Cortex of kidney (tissue), 1 donor: ENCODE measurements around the gene PPHLN1.

Source experiments
- DNase-seq: peaks from one replicate; lab custom pipeline; 2025; lab: John Stamatoyannopoulos, UW

The PPHLN1 gene, protein sequence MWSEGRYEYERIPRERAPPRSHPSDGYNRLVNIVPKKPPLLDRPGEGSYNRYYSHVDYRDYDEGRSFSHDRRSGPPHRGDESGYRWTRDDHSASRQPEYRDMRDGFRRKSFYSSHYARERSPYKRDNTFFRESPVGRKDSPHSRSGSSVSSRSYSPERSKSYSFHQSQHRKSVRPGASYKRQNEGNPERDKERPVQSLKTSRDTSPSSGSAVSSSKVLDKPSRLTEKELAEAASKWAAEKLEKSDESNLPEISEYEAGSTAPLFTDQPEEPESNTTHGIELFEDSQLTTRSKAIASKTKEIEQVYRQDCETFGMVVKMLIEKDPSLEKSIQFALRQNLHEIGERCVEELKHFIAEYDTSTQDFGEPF

DNA sequence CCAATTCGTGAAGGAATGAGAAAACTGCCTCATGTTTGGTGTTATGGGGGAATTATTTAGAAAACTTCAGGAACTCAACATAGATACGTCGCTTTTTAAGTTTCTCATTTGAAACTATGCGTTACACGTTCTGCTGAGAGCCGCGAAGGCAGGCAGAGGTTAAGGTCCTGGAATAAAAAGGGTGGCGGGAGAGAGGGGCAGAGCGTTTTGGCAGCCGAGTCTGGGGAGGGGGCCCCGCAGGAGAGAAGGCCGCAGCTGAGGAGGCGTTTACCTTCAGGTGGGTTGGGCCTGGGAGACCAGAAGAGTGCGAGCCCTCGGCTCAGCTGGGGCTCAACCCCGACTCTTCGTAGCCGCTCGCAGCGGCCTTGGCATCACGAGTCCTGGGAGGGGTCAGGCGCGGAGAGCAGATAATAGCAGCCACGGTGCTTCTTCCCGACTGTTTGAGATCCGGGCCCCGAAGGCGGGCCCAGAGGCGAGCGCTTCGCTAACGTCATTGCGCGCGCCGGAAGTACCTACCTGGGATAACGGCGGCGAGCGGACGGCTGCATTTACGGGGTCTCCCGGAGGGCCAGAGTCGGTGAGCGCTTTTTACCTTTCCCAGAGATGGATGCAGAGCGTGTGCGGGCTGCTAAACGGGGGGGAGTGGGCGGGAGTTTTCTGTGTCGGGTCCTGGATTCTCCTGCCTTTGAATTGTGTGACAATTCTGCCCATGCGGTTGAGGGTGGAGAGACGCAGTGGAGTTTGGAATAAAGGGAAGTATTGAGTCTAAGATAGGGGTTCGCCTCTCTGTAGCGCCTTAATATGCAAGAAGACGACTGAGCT lies at the start of gene PPHLN1, which contains the start of gene ZCRB1:
PPHLN1 (plus strand) TSS at position 515 of the 822 bp plus-strand sequence. CDS start 9,736 bp downstream, outside the sequence.
ZCRB1 (minus strand) TSS at position 442 of the 822 bp plus-strand sequence. CDS start 1,992 bp downstream, outside the sequence.
- DNase-seq: no peak

DNA sequence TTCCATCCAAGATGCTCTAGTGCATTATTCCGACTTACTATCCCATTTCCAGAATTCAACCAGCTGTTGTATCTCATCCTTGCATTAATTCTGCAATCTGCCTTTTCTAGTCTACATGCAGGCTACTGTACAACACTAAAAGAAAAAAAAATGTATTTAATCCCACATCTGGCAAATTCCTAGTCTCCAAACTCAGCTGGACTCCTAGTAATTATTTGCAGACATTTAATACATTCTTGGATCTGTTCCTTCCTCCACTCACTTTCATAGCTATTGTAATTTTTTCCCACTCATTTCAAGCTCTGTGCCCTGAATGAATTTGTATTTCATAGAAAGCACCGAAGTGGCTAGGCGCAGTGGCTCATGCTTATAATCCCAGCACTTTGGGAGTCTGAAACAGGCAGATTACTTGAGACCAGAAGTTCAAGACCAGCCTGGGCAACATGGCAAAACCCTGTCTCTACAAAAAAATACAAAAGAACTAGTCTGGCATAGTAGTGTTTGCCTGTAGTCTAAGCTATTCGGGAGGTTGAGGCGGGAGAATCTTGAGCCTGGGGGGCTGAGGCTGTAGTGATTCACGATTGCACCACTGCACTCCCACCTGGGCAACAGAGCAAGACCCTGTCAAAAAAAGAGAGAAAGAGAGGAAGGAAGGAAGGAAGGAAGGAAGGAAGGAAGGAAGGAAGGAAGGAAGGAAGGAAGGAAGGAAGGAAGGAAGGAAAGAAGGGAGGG lies 48.4 kb upstream of the PPHLN1 start:
- no peak for DNase-seq

DNA sequence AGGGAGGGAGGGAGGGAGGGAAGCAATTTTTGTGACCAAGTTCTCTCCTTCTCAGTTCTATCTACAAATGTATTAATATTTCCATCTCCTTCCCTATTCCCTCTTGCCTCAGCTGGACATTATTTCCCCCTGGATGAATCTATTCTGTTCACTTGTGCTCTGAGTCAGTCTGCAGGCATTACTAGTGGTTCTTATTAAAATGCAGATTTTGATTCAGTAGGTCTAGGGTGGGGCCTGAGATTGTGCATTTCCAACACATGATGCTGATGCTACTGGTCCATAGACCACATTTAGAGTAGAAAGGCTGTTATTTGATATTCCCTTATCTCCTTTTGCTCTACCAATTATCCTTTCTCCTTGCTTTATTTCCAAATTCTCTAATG lies 47.8 kb upstream of the PPHLN1 start:
- no peak for DNase-seq

DNA sequence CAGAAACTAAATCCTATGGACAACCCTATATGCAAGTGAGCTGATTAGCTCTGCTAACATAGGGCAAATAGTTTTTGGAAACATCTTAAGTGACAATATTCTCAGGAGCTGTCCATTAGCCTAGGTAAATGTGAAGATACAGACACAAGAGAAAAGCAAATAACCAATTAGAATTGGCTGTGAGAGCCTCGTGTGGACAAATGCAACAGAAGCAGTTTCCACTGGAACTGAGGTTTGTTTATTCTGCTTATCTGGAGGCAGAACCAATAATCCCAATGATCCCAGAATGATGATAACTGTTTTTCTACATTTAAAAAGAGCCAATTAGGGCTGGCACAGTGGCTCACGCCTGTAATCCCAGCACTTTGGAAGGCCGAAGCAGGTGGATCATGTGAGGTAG lies 44.7 kb upstream of the PPHLN1 start:
- DNase-seq: no peak

DNA sequence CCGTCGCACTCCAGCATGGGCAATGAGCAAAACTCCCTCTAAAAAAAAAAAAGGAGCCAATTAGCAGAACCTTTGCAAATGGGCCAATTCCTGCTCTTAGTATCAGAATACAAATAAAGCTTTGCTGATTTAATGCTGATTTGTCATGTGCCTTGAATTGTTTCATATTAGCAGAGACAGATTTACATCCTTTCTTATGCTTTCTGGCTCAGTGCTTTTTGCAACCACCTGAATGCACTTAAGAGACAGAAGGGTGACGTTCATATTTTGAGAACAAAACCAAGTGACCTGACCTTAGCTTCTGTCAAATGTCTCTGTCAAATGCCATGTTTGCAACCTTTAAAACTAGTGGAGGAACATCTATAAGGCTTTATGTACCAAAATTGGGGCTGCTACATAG lies 44.1 kb upstream of the PPHLN1 start:
- DNase-seq: no peak

DNA sequence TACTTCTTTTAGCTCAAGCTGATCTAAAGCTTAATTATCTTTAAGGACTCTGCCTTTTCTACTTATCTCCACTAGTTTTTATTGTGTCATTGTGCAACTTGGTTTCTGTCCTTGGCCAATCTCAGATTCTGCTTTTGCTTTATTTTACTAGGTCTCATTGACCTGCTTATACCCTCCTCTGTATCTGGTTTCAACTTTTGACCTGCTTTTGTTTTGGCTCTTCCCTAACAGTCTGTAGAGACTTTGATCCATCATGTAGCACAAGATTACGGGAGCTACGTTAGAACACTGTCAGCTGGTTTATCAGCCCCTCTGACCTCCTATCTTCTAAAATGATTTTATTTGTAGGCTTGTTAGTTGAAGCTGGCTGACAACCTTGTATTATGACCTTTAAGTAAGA lies 43.7 kb upstream of the PPHLN1 start:
- no peak for DNase-seq

DNA sequence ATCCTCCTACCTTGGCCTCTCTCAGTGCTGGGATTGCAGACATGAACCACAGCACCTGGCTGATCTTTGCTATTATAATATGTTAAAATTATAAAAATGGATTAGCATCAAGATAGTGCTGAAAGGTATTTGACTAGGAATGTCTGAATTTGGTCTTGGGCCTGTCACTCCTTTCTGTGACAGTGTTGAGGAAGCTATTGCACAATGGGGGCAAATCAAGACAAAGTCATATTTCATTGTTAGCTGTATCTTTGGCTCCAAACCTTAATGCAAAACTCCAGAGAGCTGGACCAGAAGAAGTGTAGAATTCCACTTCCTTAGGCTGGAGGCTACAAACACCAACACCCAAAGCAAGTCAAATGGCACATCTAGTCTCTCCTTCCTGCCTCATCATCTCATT lies 42.2 kb upstream of the PPHLN1 start:
- DNase-seq: no peak

DNA sequence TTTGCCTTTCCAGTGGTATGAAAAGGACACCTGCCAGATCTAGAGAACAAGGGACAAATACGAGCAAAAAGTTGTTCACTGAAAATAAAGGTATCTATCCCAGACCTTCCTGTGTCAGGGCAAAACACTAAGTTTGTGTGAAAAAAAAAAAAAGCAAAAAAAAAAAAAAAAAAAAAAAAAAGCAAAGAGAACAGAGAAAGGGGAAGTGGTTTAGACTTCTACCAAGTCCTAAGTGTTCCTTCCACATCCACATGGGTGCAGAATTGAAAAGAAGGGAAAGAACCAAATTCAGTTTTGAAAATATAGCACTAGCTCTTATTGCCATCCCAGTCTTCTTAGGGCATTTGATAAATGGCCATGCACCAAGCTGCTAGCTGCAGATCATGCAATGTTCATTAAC lies 41.8 kb upstream of the PPHLN1 start:
- no peak for DNase-seq

DNA sequence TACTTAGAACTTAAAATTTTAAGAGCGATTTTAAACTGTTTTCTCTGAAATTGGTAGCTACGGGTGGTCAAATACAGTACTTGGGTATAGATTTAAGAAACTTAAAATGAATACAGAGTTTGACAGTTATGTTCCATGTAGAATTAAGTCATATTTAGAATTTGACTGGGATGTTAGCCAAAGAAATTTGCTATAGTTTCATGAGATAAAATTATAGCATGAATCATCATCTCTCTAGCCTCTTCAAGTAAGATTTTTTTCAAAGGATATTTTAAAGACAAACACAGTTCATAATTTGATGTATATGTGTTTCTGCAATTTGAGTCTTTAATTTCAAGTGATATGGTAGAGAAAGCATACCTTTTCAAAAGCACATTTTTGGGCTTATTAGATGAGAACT lies 41.1 kb upstream of the PPHLN1 start:
- no peak for DNase-seq

DNA sequence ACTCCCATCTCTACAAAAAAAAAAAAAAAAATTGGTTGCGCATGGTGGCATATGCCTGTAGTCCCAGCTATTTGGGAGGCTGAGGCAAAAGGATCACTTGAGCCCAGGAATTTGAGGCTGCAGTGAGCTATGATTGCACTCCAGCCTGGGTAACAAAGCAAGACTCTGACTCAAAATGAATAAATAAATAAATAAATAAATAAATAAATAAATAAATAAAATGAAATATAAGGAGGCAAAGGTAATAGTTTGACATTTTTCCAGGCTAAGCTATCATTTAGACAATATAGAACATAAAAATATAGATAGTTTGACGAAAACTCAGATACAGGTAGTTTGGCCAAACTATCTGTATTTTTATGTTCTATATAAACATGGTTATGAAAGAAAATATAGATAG lies 40.5 kb upstream of the PPHLN1 start:
- no peak for DNase-seq

DNA sequence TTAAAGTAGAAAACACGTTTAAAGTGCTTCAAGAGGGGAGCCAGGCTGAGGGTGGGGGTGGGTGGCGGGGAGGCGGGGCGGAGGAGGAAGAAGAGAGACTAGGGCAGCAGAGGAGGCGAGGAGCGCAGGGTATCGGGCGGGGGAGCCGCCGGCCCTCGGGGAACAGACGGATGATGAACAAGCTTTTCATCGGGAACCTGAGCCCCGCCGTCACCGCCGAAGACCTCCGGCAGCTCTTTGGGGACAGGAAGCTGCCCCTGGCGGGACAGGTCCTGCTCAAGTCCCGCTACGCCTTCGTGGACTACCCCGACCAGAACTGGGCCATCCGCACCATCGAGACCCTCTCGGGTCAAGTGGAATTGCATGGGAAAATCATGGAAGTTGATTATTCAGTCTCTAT lies 39.2 kb upstream of the PPHLN1 start:
- DNase-seq: no peak

DNA sequence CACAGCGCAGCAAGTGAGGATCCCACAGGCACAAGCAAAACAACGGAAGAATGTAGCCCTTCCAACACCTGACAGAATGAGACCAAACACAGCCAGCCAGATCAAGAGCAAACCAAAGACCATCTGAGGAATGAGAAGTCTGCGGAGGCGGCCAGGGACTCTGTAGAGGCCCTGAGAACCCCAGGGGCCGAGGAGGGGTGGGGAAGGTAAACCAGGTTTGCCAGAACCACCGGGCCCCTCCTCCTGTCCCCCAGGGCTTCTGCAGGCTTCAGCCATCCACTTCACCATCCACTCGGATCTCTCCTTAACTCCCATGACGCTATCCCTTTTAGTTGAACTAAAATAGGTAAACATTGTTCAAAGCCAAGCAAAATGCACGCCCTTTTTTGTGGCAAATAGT lies 37.4 kb upstream of the PPHLN1 start:
- DNase-seq: no peak

DNA sequence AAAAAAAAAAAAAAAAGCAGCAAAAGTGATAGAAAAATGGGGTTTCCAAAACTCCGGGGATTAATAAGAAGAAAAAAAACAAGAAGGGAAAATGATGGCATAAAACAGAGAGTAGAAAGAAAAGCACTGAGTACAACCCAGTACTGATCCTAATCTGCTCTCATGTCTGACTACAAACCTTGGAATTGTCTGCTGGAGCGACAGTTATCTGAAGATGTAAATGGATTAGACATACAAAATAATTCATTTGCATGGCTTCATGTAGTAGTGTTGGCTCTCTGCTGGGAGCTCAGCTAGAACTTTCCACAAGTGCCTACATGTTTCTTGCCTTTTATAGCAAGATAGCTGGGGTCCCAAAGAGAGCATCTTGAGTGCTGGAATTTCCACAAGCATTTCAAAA lies 34.3 kb upstream of the PPHLN1 start:
- DNase-seq: no peak

DNA sequence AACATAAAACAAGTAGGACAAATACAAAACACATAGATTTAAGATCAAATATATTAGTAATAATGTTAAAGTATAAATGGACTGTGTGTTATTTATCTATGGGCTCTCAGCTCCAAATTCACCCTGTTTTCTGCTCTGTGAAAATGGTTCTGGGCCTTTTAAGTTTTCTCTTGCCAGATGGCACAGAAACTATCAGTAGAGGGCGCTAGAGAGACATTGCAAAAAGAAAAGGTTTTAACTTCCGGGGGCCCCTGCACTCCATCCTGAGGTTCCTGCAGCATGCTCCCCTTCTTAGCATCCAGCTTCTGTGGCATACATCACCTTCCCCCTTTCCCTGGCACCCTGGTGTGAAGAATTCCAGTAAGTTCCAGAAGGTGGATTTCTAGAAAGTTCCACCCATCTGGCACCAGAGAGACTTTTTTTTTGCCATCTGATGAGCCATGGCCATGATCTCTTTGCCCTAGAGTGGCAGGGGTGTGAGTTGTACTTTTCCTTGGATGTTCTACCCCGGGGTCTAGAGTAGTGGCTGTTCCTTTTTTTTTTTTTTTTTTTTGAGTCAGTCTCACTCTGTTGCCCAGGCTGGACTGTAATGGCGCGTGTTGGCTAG lies 29.4 kb upstream of the PPHLN1 start:
- no peak for DNase-seq

DNA sequence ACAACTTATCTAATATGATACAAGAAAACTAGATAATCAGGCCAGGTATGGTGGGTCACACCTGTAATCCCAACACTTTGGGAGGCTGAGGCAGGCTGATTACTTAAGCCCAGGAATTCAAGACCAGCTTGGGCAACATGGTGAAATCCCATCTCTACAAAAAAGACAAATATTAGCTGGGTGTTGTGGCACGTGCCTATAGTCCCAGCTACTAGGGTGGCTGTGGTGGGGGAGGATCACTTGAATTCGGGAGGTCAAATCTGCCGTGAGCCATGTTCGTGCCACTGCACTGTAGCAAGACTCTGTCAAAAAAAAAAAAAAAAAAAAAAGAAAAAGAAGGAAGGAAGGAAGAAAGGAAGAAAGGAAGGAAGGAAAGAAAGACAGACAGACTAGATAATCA lies 27.1 kb upstream of the PPHLN1 start:
- no peak for DNase-seq

DNA sequence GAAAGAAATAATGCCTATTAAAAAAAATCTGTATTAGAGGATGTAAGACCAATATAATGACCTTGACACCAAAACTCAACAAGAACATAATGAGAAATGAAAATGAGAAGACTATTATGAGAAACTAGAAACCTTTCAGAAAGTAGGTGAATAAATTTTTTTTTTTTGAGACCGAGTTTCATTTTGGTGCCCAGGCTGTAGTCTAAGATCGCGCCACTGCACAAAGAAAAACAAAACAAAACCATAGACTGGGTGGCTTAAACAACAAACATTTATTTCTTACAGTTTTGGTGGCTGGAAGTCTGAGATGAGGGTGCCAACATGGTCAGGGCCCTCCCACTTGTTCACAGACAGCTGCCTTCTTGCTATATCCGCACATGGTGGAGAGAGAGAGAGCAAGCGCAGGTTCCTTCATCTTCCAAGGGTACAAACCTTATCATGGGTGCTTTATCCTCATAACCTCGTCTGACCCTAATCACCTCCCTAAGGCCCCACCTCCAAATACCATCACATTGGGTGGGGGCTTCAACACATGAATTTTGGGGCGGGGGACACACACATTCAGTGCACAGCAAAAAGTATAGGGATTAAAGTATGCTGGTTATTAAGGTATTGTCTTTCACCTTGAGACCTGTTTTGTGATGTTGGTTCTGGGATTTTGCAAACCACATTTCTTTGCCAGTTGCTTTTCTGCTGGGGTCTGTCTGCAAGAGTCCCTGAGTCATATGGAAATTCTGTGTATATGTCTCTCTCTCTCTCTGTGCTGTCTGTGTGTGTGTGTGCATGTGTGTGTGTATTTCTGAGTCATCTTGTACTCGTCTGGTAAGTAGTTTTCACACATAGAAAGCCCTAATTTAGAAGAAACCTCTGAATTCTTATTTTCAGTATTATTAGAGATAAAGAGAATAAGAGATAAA lies 26.3 kb upstream of the PPHLN1 start:
- no peak for DNase-seq

DNA sequence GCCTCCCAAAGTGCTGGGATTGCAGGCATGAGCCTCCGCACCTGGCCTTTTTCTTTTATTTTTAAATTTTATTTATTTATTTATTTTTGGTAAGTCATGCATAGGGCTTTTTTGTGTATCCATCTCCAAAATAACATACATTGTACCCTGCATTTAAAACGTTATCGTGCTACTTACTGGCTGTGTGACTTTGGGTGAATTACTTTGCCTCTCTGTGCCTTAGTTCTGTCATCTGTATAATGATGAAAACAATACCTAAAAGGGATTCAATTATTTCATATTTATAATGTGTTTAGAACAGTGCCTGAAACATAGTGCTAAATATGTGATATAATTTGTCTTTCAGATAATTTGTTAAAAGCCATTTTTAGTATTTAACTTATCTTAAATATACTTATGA lies 19.7 kb upstream of the PPHLN1 start:
- no peak for DNase-seq

DNA sequence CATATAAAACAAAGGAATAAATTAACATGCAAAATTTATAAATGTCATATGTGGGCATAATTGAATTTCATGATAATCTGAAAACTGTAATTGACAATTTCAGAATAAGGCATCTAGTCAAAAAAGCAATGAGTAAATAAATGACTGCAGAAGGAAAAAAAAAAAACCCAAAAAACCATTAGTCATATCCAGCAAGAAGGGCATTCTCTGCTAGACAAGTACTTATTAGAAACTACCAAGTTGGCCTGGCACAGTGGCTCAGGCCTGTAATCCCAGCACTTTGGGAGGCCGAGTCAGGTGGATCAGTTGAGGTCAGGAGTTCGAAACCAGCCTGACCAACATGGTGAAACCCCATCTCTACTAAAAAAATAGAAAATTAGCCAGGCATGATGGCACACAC lies 17.6 kb upstream of the PPHLN1 start:
- DNase-seq: no peak

DNA sequence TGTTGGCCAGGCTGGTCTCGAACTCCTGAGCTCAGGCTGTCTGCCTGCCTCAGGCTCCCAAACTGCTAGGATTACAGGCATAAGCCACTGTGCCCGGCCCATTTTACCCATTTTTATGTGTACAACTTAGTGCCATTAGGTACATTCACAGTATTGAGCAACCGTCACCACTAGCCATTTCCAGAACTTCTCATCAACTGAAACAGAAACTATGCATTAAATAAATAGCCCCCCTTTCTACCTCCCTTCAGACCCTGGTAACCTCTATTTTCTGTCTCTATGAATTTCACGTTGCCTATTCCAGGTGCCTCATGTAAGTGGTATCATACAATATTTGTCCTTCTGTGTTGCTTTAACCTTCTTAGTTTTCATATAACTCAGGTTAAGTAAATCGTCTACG lies 16.0 kb upstream of the PPHLN1 start:
- no peak for DNase-seq

DNA sequence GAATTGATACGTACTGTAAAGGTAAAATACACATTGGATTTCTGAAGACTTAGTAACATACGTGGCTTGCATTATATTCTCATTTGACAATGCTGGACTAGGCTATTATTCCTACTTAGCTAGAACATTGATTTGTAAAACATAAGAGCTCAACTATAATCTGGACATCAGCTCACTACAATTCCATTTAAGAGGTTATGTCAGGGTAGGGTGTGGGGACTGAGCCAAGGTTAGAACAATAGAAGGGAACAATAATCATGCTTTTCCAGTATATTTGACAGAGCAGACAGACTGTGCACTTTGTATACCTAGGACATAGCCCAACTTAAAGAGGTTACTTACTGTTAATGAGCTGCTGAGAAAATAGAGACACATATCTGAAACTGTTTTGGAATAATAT lies 10.9 kb upstream of the PPHLN1 start:
- DNase-seq: no peak

DNA sequence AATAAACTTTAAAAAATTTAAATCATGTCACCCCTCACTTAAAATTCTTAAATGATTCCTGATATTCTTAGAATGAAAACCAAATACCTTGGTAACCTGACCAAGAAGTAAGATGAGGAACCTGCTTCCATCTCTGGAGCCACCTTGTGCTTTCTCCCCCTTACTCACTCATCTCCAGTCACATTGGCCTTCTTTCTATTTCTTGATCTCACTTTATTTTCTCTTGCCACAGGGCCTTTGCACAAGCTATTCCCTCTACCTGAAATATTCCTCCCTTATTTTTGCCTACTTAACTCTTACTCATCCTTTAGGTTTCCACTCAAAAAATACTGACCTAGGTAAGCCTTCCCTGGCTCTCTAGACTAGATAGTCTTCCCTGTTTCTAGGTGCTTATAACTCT lies 5.2 kb upstream of the PPHLN1 start:
- DNase-seq: no peak
